Activated CD4-positive, alpha-beta T cell treated with anti-CD3 and anti-CD28 coated beads, Interleukin-2, amount 10 ng/mL, durations not matched to agents 24 days and 14 days (primary cell): Measurements from ENCODE around the gene SHISA7. TPM values are rescaled to one million over a fixed set of nuclear protein-coding genes. Genes with fewer than 3 reads are reported as not detected.
"Not testable (repeated sequence)": the region's sequence is repeated elsewhere in the genome, so short reads cannot be mapped to it uniquely, and the experiment has no call there.

ENCODE experiments used
- DNase-seq: peaks from one replicate; pipeline ENCODE4 v3.0.0; 2022
- H3K27ac Mint-ChIP-seq: one replicate; pipeline ENCODE4 v1.8.0; 2022; ENCODE audit warnings: mild to moderate bottlenecking, mixed read lengths
- H3K27me3 Mint-ChIP-seq: one replicate; pipeline ENCODE4 v1.8.0; 2022; ENCODE audit warnings: mixed read lengths
- H3K36me3 Mint-ChIP-seq: one replicate; pipeline ENCODE4 v1.8.0; 2022; ENCODE audit warnings: low read depth, mild to moderate bottlenecking, mixed read lengths
- H3K4me1 Mint-ChIP-seq: one replicate; pipeline ENCODE4 v1.8.0; 2021; ENCODE audit warnings: mixed read lengths
- H3K4me3 Mint-ChIP-seq: one replicate; pipeline ENCODE4 v1.8.0; 2022; ENCODE audit warnings: mild to moderate bottlenecking, moderate library complexity, mixed read lengths
- H3K9me3 Mint-ChIP-seq: one replicate; pipeline ENCODE4 v1.8.0; 2021; ENCODE audit warnings: mixed read lengths
- intact Hi-C: fragments of 100-400 bp; cut with micrococcal nuclease; formaldehyde crosslinking; loops from one replicate; pipeline ENCODE4 v1.15.1; 2023
- total RNA-seq: library from RNA; stranded (reverse); gene quantifications from 2 replicates; pipeline ENCODE4 v1.2.3, GENCODE V29; 2022

SHISA7 gene
- total RNA-seq, 1 donor from 2014 or later: not detected

DNA sequence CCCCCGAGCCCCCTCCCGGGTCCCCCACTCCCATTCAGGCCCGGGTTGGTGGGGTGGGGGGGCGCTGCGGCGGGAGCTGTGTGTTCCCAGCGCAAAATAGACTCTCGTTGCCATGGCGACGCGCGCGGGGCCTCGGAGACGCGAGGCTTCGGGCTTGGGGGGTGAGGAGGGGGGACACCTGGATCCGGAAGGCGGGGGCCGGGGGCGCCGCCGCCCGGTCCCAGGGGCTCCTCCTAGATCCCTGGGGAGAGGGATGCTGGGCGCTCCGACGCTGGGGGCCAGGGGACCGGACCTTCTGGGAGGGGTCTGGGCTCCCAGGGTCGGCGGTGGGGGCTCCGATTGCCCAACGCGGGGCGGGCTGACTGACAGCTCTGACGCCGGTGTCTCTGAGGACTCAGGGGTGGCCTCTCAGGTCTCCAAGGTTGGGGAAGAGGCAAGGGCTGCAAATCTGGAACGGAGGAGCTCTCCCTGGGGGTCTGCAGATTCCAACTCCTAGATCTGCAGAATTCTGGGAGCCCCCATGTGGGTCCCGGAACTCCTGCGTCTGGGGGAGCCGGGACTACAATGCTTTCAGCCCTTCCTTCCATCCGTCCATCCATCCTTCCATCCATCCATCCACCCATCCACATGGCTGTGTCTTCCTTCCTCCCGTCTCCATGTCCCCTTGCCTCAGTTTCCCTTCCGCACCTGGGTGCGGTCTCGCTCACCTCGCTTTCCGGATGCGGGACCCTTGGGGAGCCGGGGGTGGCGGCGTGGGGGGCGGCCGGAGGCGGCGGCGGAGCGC lies 9.1 kb upstream of the SHISA7 start:
- Mint-ChIP-seq H3K36me3 (peaks cover 9% of the 10 kb centered on the region), H3K4me1 (peaks cover 5% of the 10 kb centered on the region), H3K4me3 (no peak overlapping the region), H3K27me3 (peaks cover 30% of the 10 kb centered on the region), H3K27ac (no peak overlapping the region), H3K9me3 (no peaks in the 10 kb centered on the region)
- DNase-seq: no peak
- intact Hi-C loops: no loop called here

GRCh38 chr19:55451163-55451964 lies 8.3 kb upstream of the SHISA7 start:
- no peaks in the 10 kb centered on the region for H3K9me3 Mint-ChIP-seq
- H3K4me3 Mint-ChIP-seq: peak overlapping the region; percentile 47
- DNase-seq: no peak
- intact Hi-C loops: no loop called here
- H3K27ac Mint-ChIP-seq: no peak overlapping the region
- H3K4me1 Mint-ChIP-seq: peaks cover 5% of the 10 kb centered on the region
- H3K36me3 Mint-ChIP-seq: peaks cover 9% of the 10 kb centered on the region
- peaks cover 30% of the 10 kb centered on the region for H3K27me3 Mint-ChIP-seq

- intact Hi-C loops: no loop called here
- Mint-ChIP-seq H3K36me3 (peaks cover 6% of the 10 kb centered on the region), H3K9me3 (no peaks in the 10 kb centered on the region), H3K4me3 (no peak overlapping the region), H3K27ac (no peak overlapping the region), H3K27me3 (peaks cover 41% of the 10 kb centered on the region), H3K4me1 (peaks cover 2% of the 10 kb centered on the region)
- DNase-seq: no peak
Observed at GRCh38 chr19:55449469-55449868, 6.4 kb upstream of the SHISA7 start.

DNA sequence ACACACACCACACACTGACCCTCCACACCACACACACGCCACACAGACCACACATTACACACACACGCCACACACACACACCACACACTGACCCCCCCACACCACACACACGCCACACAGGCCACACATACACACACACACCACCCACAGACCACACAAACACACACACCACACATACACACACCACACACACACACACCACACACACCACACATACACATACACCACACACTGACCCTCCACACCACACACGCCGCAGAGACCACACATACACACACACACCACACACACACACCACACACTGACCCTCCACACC lies 5.0 kb upstream of the SHISA7 start:
- H3K9me3 Mint-ChIP-seq, H3K4me3 Mint-ChIP-seq, H3K36me3 Mint-ChIP-seq, intact Hi-C loops, H3K4me1 Mint-ChIP-seq, DNase-seq, H3K27ac Mint-ChIP-seq: not testable (repeated sequence)
- H3K27me3 Mint-ChIP-seq: peaks cover 45% of the 10 kb centered on the region

DNA sequence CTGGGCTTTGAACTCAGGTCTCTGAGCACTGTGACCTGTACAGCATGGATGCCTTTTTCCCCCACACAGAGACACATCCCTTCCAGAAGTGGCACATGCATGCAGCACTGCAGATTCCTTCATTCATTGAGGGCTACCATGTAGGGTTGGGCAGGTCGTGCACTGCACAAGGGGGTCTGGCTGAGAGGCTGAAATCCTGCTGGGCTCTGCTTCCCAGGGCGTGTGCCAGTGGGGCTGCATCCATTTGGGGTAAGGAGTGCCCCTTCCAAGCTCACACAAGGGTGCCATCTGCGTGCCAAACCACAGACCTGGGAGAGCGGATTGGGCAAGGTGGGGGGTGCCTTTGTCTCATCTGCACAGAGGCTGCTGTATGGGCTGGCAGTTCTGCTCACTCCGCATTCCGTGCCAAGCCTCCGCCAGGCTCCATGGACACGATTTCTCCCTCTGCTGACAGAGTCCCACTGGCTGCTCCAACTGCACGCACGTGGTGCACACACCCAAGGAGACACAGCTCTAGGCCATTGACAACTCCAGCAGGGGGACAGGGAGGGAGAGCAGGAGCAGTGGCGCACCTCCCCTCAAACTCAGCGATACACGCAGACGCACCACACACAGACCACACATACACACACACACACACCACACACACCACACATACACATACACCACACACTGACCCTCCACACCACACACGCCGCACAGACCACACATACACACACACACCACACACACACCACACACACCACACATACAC lies 4.5 kb upstream of the SHISA7 start:
- H3K27me3 Mint-ChIP-seq: peaks cover 45% of the 10 kb centered on the region
- no peak overlapping the region for H3K27ac Mint-ChIP-seq
- H3K36me3 Mint-ChIP-seq: no peaks in the 10 kb centered on the region
- H3K4me1 Mint-ChIP-seq: peaks cover 3% of the 10 kb centered on the region
- H3K4me3 Mint-ChIP-seq: no peak overlapping the region
- no peaks in the 10 kb centered on the region for H3K9me3 Mint-ChIP-seq
- DNase-seq: peak; percentile 62
- intact Hi-C loops: no loop called here

DNA sequence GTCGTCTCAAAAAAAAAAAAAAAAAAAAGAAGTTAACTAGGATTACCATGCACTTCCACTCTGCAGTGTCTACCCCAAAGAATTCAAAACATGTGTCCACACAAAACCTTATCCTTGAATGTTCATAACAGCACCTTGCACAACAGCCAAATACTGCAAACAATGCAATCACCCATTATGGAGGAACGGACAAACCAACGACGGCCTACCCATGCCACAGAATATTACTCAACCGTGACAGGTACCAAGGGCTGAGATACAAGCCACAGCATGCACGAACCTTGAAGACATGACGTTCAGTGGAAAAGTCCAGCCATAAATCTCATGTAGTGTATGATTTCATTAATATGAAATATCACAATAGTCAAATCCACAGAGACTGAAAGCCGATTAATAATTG lies 3.0 kb upstream of the SHISA7 start:
- H3K27ac Mint-ChIP-seq: no peak overlapping the region
- H3K9me3 Mint-ChIP-seq: no peaks in the 10 kb centered on the region
- peaks cover 48% of the 10 kb centered on the region for H3K27me3 Mint-ChIP-seq
- peaks cover 9% of the 10 kb centered on the region for H3K4me1 Mint-ChIP-seq
- peaks cover under 1% of the 10 kb centered on the region for H3K36me3 Mint-ChIP-seq
- intact Hi-C loops: no loop called here
- no peak for DNase-seq
- H3K4me3 Mint-ChIP-seq: no peak overlapping the region

GRCh38 chr19:55444646-55445045 lies 1.5 kb upstream of the SHISA7 start:
- H3K27me3 Mint-ChIP-seq: peaks cover 49% of the 10 kb centered on the region
- intact Hi-C loops: loop anchor here (5.0 kb wide), 1 partner anchor 282 kb away; no protein-coding TSS in a partner anchor
- H3K4me3 Mint-ChIP-seq: no peak overlapping the region

DNA sequence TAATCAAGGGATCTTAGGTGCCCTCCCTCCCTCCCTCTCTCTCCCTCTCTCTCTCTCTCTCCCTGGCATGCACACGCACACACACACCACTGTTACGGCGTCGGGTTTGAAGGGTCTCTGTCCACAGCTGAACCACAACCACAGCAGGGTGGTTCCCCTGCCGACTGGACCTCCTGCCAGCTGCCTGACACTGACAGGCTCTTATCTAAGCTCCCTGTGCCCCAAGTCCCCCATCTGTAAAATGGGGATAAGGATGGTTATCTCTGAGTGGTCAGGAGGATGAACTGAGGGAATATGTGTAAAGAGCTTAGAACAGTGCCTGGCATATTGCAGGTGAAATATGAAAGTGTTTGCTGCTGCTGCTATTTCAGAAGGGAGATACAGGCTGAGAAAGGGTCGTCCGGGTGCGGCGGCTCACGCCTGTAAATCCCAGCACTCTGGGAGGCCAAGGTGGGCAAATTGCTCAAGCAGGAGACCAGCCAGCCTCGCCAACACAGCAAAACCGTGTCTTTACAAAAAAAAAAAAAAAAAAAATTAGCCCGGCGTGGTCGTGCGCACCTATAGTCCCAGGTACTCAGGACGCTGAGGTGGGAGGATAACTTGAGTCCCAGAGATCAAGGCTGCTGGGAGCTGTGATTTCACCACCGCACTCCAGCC lies 852 bp upstream of the SHISA7 start:
- Mint-ChIP-seq H3K4me1 (peaks cover 13% of the 10 kb centered on the region), H3K4me3 (no peak overlapping the region), H3K36me3 (peaks cover 2% of the 10 kb centered on the region), H3K27ac (no peak overlapping the region), H3K9me3 (no peaks in the 10 kb centered on the region), H3K27me3 (peaks cover 56% of the 10 kb centered on the region)
- no peak for DNase-seq
- intact Hi-C loops: loop anchor here (5.0 kb wide), 1 partner anchor 282 kb away; no protein-coding TSS in a partner anchor

More at GRCh38 chr19:55444646-55445045, 1.5 kb upstream of the SHISA7 start:
- H3K4me1 Mint-ChIP-seq: peaks cover 13% of the 10 kb centered on the region
- H3K9me3 Mint-ChIP-seq: no peaks in the 10 kb centered on the region
- DNase-seq: no peak
- H3K27ac Mint-ChIP-seq: no peak overlapping the region
- H3K36me3 Mint-ChIP-seq: peaks cover 2% of the 10 kb centered on the region

GRCh38 chr19:55442372-55442961 lies 633 bp downstream of the SHISA7 start:
- no peak for DNase-seq
- intact Hi-C loops: loop anchor here (5.0 kb wide), 1 partner anchor 280 kb away; no protein-coding TSS in a partner anchor
- H3K4me1 Mint-ChIP-seq: peaks cover 13% of the 10 kb centered on the region

DNA sequence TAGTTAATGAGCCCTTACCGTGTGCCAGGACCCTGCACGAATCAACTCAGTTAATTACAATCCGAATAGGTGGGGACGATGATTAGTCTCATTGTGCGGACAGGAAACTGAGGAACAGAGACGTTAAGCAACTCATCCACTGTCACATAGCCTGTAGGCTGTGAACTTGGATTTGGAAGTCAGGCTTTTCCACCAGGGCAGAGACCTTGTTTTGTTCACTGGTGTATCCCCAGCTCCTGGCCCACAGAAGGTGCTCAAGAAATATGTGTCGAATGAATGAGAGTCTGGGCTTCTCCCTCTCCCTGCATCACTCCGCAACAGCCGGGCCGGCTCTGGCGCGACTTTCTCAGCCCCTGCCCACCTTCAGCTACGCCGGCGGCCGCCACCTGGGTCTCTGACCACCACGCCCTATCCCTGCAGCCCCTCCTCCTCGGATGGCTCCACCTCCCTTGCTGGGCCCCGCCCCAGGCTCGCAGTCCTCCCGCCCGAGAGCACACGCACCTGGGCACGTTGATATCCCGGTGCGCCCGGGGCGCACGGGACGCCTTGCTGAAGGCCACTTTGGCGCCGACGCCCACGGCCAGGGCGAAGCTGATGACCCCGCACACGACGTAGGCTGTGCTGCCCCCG lies 1.3 kb downstream of the SHISA7 start:
- Mint-ChIP-seq H3K27me3 (peaks cover 65% of the 10 kb centered on the region), H3K36me3 (peaks cover 2% of the 10 kb centered on the region), H3K4me3 (peak overlapping the region; percentile 8), H3K4me1 (peaks cover 14% of the 10 kb centered on the region), H3K27ac (peak overlapping the region; percentile 3), H3K9me3 (no peaks in the 10 kb centered on the region)
- intact Hi-C loops: loop anchor here (5.0 kb wide), 1 partner anchor 280 kb away; no protein-coding TSS in a partner anchor
- DNase-seq: no peak

More at GRCh38 chr19:55442372-55442961, 633 bp downstream of the SHISA7 start:
- H3K4me3 Mint-ChIP-seq: no peak overlapping the region
- no peak overlapping the region for H3K27ac Mint-ChIP-seq
- peaks cover 59% of the 10 kb centered on the region for H3K27me3 Mint-ChIP-seq
- H3K36me3 Mint-ChIP-seq: peaks cover 2% of the 10 kb centered on the region
- no peaks in the 10 kb centered on the region for H3K9me3 Mint-ChIP-seq

- peak overlapping the region; percentile 3 for H3K27ac Mint-ChIP-seq
- peaks cover 2% of the 10 kb centered on the region for H3K36me3 Mint-ChIP-seq
Observed at GRCh38 chr19:55441319-55441691, 1.8 kb downstream of the SHISA7 start.

DNA sequence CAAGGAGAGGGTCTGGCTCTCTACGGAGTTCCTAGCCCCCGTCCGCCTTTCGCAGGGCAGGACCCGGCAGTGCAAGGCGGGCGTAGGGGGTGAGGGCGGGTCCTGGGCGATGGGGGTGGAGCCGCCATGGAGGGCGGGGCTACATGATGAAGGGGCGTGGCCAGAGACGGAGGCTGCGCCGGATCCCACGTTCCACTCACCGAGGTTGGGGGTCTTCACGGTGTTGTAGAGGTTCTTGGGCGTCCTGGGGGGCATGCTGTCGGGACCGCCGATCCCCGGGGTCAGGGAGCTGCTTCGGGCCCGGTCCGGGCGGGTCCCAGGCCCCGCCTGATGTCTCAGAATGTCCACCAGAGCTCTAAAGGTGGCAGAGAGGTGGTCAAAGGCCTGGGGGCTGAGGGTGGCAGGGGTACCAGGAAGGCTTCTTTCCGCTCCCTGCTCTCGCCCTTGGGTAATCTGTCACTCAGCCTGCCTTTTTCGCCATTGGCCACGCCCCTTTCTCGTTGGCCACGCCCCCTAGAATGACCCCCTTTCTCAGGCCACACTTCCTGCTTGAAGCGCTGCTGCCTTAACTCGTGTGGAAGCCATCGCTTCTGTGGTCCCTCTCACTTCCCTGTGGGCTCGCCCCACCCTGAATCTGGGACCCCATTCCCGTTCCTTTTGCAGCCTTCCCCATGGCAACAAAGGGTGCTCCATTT lies 2.5 kb downstream of the SHISA7 start:
- Mint-ChIP-seq H3K4me1 (peaks cover 14% of the 10 kb centered on the region), H3K9me3 (no peaks in the 10 kb centered on the region), H3K27me3 (peaks cover 65% of the 10 kb centered on the region), H3K36me3 (peaks cover 2% of the 10 kb centered on the region), H3K27ac (no peak overlapping the region), H3K4me3 (no peak overlapping the region)
- no peak for DNase-seq
- intact Hi-C loops: loop anchor here (5.0 kb wide), 1 partner anchor 278 kb away; no protein-coding TSS in a partner anchor

More at GRCh38 chr19:55441319-55441691, 1.8 kb downstream of the SHISA7 start:
- H3K4me3 Mint-ChIP-seq: peak overlapping the region; percentile 8
- intact Hi-C loops: loop anchor here (5.0 kb wide), 1 partner anchor 279 kb away; no protein-coding TSS in a partner anchor
- H3K4me1 Mint-ChIP-seq: peaks cover 14% of the 10 kb centered on the region
- peaks cover 69% of the 10 kb centered on the region for H3K27me3 Mint-ChIP-seq
- H3K9me3 Mint-ChIP-seq: no peaks in the 10 kb centered on the region
- DNase-seq: no peak
